Lung (tissue), 12 donors: Measurements from ENCODE around the gene GNAT1. TPM values are rescaled to one million over a fixed set of nuclear protein-coding genes. Genes with fewer than 3 reads are reported as not detected.

Experiments used
- ATAC-seq: fragments of 200-7000 bp; cut with Tn5 transposase; one replicate; pipeline ENCODE4 v1.9.1; 2020; ENCODE audit warnings: moderate number of reproducible peaks; ENCODE audit not compliant: insufficient read depth, low FRiP score
- DNase-seq, 3 donors: peaks; one replicate each; pipeline ENCODE4 v3.0.0-alpha.2; 2013 to 2017
- H3K27ac ChIP-seq, 2 donors: one replicate each; pipeline ENCODE4 v1.5.1; 2013; ENCODE audit warnings: mild to moderate bottlenecking in 2 of 2, moderate library complexity in 2 of 2, control low read depth in 1 of 2, inconsistent platforms in 1 of 2, low read depth in 1 of 2, low read length in 1 of 2
- H3K27me3 ChIP-seq, 3 donors: one replicate each; pipeline ENCODE4 v1.5.1; 2013; ENCODE audit warnings: low read length in 2 of 3; ENCODE audit not compliant: control insufficient read depth in 3 of 3, insufficient read depth in 3 of 3
- H3K36me3 ChIP-seq, 4 donors: one replicate each; pipeline ENCODE4 v1.5.1; 2013; ENCODE audit warnings: low read length in 4 of 4, mild to moderate bottlenecking in 1 of 4, moderate library complexity in 1 of 4; ENCODE audit not compliant: control insufficient read depth in 4 of 4, insufficient read depth in 4 of 4
- H3K4me1 ChIP-seq, 5 donors: one replicate each; pipeline ENCODE4 v1.5.1; 2013; ENCODE audit warnings: low read length in 5 of 5, mild to moderate bottlenecking in 2 of 5, moderate library complexity in 1 of 5; ENCODE audit not compliant: control insufficient read depth in 5 of 5, insufficient read depth in 5 of 5
- H3K4me3 ChIP-seq: one replicate; pipeline ENCODE4 v1.5.1; 2013; ENCODE audit warnings: mild to moderate bottlenecking, control low read depth, moderate library complexity
- H3K9ac ChIP-seq, 2 donors: one replicate each; pipeline ENCODE4 v1.5.1; 2013; ENCODE audit warnings: low read length in 2 of 2, control low read depth in 1 of 2; ENCODE audit not compliant: insufficient read depth in 1 of 2
- H3K9me3 ChIP-seq, 4 donors: one replicate each; pipeline ENCODE4 v1.5.1; 2013; ENCODE audit warnings: low read length in 3 of 4, mild to moderate bottlenecking in 1 of 4, moderate library complexity in 1 of 4; ENCODE audit not compliant: control insufficient read depth in 4 of 4, insufficient read depth in 3 of 4
- CTCF ChIP-seq: IDR thresholded peaks from 2 replicates; pipeline ENCODE4 v1.5.1; 2012; ENCODE audit warnings: mild to moderate bottlenecking; ENCODE audit errors: control extremely low read depth, extremely low read depth
- WGBS, 2 donors: extraction: QIAGEN DNeasy Blood & Tissue Kit; methylation state at CpG; one replicate each; pipeline ENCODE4 v1.1.7; 2013; 5-methylcytosine and 5-hydroxymethylcytosine counted together
- polyA plus RNA-seq, 2 donors: library from polyadenylated mRNA; stranded (reverse); fragments of 200-250 nt; gene quantifications; one replicate each; pipeline ENCODE4 v1.2.1, GENCODE V29; 2013
- total RNA-seq, 2 donors: library from RNA; depleted of rRNA in 1 of 2; stranded (reverse); fragments of >200 nt in 1 of 2; gene quantifications; one replicate each; pipeline ENCODE4 v1.2.1, GENCODE V29; 2014 to 2021
- donor health status: control.
- donor health status: control.
- donor health status: Bipolar disorder and iron deficiency.
- donor health status: healthy.
- donor health status: DM: yes; HTN: yes; CAD: no.

The GNAT1 gene
- total and polyA plus RNA-seq, 4 donors: 0.05 to 0.16 TPM; not detected in 2

- TF ChIP-seq CTCF: no peak
- Histone ChIP-seq H3K36me3 (no peaks in the 10 kb centered on the region), H3K9ac (no peak overlapping the region), H3K4me1 (peaks cover 0 to 5% (median 0%) of the 10 kb centered on the region in 5 donors), H3K27ac (no peak overlapping the region), H3K9me3 (no peaks in the 10 kb centered on the region), H3K27me3 (no peaks in the 10 kb centered on the region), H3K4me3 (no peak overlapping the region)
- DNase-seq: no peak
- WGBS, 2 donors: 74 to 75% methylated on average over 6 of the region's 6 CpGs
- ATAC-seq: no peak
Observed at GRCh38 chr3:50220109-50220508, 28.7 kb downstream of the GNAT1 start.

- H3K4me3 ChIP-seq: no peak overlapping the region
- no peaks in the 10 kb centered on the region for H3K36me3 ChIP-seq
- no peaks in the 10 kb centered on the region for H3K9me3 ChIP-seq
- H3K27ac ChIP-seq: no peak overlapping the region
- no peak for ATAC-seq
- DNase-seq: no peak
- H3K4me1 ChIP-seq: peaks cover 0 to 6% (median 0%) of the 10 kb centered on the region in 5 donors
- no peak for TF ChIP-seq CTCF
- WGBS, 2 donors: 59 to 62% methylated on average over 4 of the region's 4 CpGs
- H3K27me3 ChIP-seq: no peaks in the 10 kb centered on the region
- H3K9ac ChIP-seq: no peak overlapping the region
Observed at GRCh38 chr3:50221051-50221410, 29.6 kb downstream of the GNAT1 start.

DNA sequence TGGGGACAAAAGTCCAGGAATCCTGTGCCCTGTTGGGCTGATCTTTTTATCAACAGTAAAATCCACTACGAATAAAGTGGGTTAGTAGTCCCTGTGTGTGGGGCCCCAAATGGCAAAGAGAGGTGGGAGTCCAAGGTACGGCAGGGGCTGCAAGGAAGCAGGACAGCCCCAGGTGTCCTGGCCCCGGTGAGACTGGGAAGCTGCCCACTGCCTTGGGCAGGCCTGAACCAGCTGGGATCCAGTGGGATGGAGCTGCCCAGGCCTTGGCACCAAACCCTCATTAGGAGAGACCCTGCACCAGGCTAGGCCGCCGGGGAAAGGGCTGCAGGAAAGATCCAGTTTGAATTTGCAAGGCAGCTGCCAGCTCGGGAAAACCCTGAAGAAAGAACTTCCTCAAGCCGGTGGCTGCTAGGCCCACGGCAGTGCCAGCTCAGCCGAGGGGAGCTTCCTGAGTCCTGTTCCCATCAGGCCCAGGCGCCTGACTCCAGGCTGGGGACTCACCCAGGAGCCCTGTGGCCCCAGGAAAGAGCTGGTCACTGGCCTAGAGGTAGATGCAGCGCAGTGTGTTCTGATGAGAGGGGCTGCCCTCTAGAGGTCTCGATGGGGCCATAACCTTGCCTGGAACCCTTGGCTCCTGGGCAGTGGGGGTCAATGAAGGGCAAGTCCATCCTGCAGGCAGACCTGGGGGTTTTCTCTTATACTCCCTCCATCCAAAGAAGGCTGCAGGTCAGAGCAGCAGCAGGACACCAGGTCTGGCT, 30.2 kb downstream of the GNAT1 start:
- DNase-seq: no peak
- no peak overlapping the region for H3K4me3 ChIP-seq
- H3K27ac ChIP-seq: no peak overlapping the region
- no peaks in the 10 kb centered on the region for H3K36me3 ChIP-seq
- no peaks in the 10 kb centered on the region for H3K9me3 ChIP-seq
- H3K27me3 ChIP-seq: no peaks in the 10 kb centered on the region
- WGBS, 2 donors: 47 to 69% methylated on average over 12 of the region's 12 CpGs
- ATAC-seq: no peak
- H3K9ac ChIP-seq: no peak overlapping the region
- peaks cover 0 to 9% (median 0%) of the 10 kb centered on the region in 5 donors for H3K4me1 ChIP-seq
- TF ChIP-seq CTCF: no peak

- ATAC-seq: no peak
- no peaks in the 10 kb centered on the region for H3K36me3 ChIP-seq
- no peaks in the 10 kb centered on the region for H3K27me3 ChIP-seq
- no peak for TF ChIP-seq CTCF
- H3K4me1 ChIP-seq: peaks cover 0 to 12% (median 0%) of the 10 kb centered on the region in 5 donors
- H3K9me3 ChIP-seq: no peaks in the 10 kb centered on the region
- WGBS, 2 donors: 70 to 83% methylated on average over 1 of the region's 1 CpG
- H3K4me3 ChIP-seq: no peak overlapping the region
- H3K27ac ChIP-seq: no peak overlapping the region
- no peak for DNase-seq
- no peak overlapping the region for H3K9ac ChIP-seq
Observed at GRCh38 chr3:50222169-50222528, 30.7 kb downstream of the GNAT1 start.
